NOMO-1 (cell line): ENCODE measurements around the gene CYP24A1.
"Not testable (repeated sequence)": the region's sequence is repeated elsewhere in the genome, so short reads cannot be mapped to it uniquely, and the experiment has no call there.

Source experiments
- DNase-seq, 2 experiments: peaks; one replicate each; lab custom pipeline; 2025; ENCODE audit not compliant: unreplicated experiment in 2 of 2; lab: John Stamatoyannopoulos, UW

CYP24A1 gene

DNA sequence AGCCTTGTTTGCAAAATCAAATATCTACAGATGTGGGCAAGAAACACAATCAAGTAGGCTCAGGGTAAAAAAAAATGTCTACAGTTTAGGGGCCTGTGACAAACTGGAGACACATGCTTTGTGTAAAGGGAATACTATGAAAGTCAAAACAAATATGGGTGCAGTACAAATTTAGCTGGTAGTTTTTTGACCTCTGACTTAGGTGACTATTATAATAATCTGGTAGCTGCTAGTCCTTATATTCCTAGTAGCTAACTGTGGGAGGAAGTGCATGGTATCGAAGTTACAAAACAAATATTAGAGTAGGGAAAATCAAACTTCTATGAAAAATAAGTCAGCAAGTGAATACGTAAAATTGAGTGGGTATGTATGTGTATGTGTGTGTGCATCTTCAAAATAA, 35.4 kb downstream of the CYP24A1 start:
- DNase-seq, result no peak

DNA sequence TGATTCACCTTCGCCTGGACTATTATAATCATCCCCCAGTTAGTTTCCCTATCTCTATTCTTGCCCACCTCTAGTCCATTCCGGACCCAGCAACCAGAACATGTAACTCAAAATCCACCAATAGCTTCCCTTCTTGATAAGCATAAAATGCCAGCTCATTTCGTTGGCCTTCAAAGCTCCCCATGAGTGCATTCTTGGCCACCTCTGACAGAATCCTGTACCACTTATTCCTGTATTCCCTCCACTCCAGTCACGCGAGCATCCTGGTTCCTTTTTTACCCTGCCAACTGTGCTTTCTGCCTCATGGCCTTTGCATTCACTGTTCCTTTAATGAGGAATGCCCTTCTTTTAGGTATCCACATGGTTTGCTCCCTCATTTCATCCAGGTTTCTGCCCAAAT, 36.7 kb downstream of the CYP24A1 start:
- no peak for DNase-seq

DNA sequence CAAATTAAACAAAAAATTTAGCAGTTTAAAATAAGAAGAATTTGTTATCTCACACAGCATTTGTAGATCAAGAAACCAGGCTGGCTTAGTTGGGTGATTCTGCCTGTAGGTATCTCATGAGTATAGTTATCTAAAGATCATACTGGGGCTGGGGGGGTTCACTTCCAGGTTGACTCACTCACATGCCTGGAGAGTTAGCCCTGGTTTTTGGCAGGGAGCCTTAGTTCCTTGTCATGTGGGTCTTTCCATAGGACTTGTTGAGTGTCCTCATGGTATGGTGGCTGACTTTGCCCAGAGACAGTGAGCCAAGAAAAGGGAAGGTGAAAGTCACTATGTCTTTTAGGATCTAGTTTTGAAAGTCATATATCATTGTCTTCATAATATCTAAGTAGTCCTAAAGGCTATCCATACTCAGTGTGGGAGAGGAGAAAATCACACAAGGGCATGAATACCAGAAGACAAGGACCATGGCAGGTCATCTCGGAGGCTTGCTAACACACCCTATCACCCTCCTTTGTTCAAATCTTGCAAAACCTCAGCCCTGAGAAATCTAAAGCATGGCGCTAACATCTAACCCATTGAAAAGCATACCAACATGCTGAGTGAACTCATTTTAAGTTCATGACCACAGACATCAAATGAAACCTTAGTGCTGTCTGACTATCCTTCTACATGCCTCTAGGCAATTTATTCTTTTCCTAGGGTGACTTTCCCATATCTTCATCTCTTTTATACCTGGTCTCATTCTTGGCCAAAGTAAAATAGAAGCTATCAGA, 39.2 kb downstream of the CYP24A1 start:
- DNase-seq, result no peak

DNA sequence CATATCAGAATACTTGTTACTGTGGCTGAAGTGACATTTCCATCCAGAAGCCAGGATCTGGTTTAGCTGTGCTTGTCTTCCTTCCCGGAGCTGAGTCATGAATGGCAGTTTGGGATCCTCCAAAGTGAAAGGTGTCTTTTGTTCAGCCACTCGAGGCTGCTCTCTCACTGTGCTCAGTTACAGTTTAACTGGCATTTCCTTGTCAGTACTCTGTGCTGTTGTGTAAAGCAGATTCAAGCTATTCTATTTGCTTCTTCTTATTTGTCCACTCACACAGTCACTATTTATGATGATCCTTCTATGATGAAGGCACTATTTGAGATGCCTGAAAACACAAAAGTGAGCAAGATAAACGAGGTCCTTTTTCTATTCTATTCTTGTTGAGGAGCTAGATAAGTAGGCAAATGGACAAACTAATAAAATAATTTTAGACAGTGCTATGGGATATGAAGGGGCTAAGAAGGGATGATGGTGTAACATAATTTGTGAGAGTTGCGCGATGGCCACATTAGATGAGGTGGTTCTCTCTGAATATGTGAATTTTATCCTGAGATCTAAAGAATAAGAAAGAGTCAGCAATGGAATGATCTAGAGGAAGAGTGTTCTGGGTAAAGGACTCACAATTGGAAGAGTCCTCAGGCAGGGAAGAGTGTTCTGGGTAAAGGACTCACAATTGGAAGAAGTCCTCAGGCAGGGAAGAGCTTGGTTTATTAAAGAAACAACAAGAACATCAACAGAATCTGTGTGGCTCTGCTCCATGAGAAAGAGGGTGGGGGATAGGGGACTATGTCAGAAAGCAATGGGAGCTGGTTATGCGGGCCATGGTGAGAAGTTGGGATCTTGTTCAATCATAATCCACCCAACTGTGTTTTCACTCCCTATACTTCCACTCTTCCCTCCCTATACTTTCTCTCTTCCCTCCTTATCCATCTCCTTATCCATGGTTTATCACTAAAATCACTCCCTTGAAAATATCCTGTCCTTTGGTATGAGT, 40.1 kb downstream of the CYP24A1 start:
- no peak for DNase-seq

- peak; percentile 50 to 87 for DNase-seq
Observed at GRCh38 chr20:54132612-54133433, 41.0 kb downstream of the CYP24A1 start.

DNA sequence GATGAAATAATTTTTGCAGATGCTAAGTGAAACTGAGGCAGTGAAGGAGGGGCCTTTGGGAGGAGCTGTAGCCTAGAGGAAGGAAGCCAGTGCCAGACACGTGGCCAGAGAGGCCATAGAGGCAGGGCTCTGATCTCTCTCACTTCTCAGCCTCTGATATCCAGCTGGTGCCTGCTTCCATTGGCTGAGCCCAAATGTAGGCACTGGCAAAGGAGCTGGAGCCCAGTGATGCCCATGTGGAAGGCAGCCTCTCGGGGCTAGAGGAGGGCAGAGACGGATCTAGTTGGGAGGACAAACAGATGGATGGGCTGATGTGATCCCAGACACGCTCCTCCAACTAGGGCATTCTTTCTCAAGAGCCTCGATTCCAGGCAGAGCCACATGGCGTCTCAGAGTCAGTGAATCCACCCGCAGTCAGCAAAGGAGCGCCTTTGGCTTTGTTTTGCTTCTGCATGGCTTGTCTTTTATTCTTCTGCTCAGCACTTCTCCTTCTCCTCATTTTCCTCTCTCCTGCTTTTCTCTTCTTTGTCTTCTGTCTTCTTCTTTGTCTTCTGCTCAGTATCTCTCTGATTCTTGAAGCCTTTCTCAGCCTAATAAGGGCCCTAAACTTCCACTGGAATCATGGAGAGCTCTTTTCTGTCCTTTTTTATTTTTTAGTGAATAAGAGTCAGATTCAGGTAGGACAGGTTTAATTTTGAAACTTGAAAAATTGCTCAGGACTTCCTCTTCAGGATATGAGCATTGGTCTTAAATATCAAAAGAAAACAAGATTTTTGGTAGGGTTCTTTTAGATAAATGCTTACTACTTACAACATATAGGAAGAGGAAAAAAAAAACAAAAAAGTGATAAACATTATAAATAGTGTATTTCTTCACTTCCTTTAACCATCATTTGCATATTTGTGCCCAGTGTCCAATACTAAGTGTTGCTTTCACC, 41.8 kb downstream of the CYP24A1 start:
- DNase-seq, result no peak

DNA sequence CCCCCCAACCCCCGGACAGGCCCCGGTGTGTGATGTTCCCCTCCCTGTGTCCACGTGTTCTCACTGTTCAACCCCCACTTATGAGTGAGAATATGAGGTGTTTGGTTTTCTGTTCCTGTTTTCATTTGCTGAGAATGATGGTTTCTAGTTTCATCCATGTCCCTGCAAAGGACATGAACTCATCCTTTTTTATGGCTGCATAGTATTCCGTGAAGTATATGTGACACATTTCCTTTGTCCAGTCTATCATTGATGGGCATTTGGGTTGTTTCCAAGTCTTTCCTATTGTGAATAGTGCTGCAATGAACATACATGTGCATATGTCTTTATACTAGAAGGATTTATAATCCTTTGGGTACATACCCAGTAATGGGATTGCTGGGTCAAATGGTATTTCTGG, 42.7 kb downstream of the CYP24A1 start:
- not testable (repeated sequence) for DNase-seq

- no peak for DNase-seq
Observed at GRCh38 chr20:54129350-54129749, 44.4 kb downstream of the CYP24A1 start.

DNA sequence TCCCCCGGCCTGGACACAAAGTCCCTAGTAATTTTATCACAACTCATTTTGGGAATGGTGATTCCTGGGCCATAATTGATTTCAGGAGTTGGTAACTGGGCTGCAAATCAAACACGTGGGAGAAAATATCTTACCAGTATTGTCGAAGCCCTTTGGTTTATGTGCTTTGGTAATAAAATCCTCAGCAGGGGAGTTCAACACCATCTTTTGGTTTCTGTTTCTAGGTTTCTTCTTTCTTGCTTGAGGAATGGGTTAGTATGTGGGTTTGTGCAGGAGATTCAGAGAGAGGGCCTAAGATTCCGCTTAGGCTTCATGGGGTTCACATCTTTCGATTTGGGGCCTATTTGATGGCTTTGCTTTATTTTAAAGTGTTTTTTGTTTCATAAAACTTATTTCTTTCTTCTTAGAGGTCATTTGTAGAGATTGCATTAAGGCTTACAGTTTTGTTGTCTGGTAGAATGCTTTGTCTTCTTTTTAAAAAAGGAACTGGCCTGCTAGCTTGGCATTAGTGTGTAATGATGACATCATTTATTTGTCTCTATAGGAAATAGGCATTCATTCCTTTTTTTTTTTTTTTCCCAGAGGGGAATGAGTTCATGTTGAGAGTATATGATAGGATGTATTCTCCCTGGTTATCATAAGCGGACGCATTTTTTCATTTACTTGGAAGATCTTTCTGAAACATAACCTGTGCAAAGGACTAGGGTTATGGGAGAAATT, 45.8 kb downstream of the CYP24A1 start:
- no peak for DNase-seq

GRCh38 chr20:54126806-54127655, 46.8 kb downstream of the CYP24A1 start:
- DNase-seq, result no peak

GRCh38 chr20:54126328-54126727, 47.5 kb downstream of the CYP24A1 start:
- DNase-seq, result not testable (repeated sequence)

GRCh38 chr20:54123587-54124180, 50.1 kb downstream of the CYP24A1 start:
- DNase-seq, result no peak

DNA sequence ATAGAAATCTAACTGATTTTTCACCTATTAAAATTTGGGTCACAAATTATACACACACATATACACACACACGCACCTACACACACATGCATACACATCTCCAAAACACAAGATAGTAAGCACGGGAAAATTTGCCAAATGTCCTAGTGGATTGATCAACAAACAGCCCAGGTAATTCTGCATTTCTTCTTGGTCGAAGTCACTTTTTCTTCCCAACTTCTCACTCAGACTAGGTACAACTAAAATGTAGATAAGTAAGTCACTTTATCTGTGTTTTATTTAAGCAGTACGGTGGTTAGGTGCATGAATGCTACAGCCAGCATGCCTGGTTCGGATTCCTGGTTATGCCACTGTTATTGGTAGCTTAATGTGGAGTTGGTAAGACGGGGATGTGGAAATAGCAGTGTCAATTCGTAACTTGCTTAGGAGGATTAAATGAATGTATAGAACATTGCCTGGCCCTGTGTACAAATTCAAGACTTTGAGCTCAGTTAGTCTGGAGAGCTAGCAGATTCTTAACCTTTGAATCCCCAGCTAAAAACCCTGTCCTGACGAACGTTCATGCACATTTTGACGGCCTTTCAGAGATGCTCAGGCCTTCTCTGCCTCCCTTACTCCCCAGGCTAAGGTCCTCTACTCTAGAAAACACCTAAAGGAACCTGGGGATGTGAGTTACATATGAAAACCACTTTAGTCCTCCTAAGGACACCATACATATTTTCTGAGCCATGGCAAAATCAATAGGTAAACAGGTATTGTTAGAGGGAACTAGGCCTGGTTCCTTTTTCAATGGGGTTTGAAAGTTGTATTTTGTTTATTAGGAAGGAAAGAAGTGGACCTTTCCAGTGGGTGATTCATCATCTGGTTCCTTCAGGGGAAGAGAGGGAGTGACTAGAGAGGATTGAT, 50.9 kb downstream of the CYP24A1 start:
- no peak for DNase-seq

- peak in 1 of 2 experiments; percentile 7 for DNase-seq
Observed at GRCh38 chr20:54122189-54122588, 51.6 kb downstream of the CYP24A1 start.

- no peak for DNase-seq
Observed at GRCh38 chr20:54119744-54120143, 54.0 kb downstream of the CYP24A1 start.

GRCh38 chr20:54118220-54119001, 55.4 kb downstream of the CYP24A1 start:
- DNase-seq, result no peak
